Right ventricle myocardium inferior (tissue), 1 donor: ENCODE results near the gene SENP1. TPM values are rescaled to one million over a fixed set of nuclear protein-coding genes. Genes with fewer than 3 reads are reported as not detected.

Experiments
- ATAC-seq: fragments of 200-7000 bp; cut with Tn5 transposase; one replicate; pipeline ENCODE4 v1.9.1; 2020; ENCODE audit warnings: mild to moderate bottlenecking, moderate library complexity
- DNase-seq: peaks from one replicate; pipeline ENCODE4 v3.0.0; 2021; ENCODE audit errors: missing footprints
- intact Hi-C: fragments of 100-400 bp; cut with DNase I; formaldehyde crosslinking; loops from one replicate; pipeline ENCODE4 v1.11.0; 2022
- total RNA-seq: library from RNA; stranded (reverse); fragmentation: NEBNext Ultra II Directional; extraction: Animal tissue kit (Norgen Biotek cat#: 25700); gene quantifications from one replicate; pipeline ENCODE4 v1.2.1, GENCODE V29; 2021
- donor health status: DM: no; HTN: yes; CAD: no; lungs with severe emphysema.

SENP1 gene
- total RNA-seq, 1 donor from 2014 or later = 7.7 TPM

DNA sequence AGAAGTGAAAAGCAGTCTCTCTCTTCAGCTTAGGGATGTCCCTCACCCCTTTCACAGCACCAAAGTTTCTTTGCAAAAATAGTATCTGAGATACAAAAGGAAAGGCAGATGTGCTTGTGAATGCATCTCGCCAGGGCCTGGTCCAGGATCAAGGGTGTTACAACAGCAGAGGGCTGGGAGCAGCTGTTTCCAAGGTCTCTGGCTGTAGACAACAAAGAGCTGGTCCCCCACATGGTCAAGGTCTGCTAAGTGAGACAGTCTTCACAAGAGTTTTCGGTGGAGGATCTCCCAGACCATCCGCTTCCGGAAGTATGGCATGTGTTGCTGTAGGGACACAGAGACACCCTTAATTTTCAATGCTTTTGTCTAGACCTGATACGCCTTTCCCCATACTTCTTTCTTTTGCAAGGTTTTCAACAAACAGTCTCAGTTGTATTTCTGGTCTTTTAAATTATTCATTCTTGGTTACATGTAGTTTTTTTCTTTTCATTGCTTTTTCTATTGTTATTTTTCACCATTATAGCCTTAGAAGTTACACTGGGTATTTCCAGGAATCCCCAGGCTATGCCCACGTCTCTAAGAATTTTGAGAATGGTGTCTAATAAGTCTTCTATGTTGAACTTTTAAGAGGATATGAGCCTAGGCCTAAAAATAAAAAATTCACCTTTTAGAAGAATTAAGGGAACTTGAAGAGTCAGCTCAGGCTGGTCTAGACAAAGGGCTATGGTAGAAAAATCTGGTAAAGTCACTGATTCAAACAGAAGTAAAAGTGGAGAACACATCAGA is 60.6 kb downstream of the SENP1 start:
- intact Hi-C loops = no loop called here
- ATAC-seq (no peak), DNase-seq (no peak)

DNA sequence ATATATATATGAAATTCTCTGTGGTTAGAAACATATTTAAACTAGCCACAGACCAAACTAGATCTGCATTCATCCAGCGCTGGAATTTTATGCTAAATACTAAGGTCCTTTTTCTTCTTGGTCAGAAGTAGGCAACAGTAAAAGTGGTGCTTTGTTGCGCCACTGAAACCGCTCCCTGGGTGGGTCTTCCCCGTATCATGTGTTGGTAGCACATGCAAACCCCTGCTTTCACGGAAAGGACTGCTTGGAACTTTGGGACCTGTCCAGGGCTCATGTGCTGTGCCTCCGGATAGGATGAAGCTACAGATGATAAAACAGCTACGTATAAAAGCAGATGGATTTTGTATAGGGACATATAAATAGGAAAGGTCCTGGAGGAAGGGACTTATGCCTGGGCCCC is 61.5 kb downstream of the SENP1 start:
- no peak for DNase-seq
- intact Hi-C loops = no loop called here
- no peak for ATAC-seq

DNA sequence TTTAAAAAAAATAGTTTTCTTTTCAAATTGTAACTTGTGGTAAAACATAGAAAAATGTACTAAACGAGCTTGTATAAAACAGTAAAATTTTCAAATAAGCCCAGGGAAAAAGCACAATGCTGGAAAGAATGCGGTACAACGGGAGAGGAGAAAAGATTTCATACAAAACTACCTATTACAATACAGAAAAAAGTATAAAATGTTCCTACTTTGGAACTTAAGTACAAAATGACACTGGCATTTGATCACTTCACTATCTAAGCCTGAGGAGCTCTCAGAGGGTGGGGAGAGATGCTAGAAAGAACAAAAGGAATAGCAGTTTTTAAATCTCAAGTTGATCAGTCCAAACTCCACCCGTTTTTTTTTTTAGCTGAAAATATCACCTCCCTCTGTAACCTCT is 62.1 kb downstream of the SENP1 start:
- ATAC-seq (no peak), DNase-seq (no peak)
- intact Hi-C loops = no loop called here

DNA sequence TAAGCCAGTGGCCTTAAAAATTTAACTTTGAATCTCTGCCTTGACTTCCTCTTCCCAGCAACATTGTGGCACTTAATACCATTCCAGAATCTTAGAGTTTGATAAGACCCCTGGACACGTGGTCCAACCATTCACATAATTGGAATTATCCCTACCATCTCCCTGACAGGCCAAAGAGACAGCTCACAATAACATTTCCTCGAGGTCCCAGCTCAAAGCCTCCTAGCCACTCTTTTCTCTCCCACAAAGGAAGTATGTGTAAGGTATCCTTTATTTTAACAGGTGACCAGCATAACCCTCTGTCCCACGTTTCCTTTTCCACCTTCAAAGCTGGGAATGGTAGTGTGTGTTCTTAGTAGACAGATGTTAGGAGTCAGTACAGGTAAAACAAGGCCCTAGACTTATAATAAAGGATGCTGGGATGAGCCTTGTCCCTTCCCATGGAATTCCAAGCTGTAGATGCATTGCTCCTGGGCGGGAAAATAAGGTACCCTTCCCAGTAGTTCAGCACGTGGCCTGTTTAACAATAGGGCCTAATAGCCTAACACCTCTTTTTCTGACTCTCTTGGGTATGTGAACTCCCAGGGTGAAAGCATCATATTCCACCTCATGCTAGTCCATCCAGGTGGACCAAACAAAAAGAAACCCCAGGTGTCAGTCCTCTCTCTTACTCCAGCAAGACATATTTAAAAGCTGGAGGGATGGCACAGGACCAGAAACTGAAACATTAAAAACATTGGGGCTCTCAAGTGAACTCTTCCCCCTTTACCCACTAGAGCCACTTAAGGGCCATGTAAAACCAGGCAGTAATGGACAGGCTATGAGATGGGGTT is 64.1 kb downstream of the SENP1 start:
- ATAC-seq = no peak
- DNase-seq = no peak
- intact Hi-C loops = no loop called here

DNA sequence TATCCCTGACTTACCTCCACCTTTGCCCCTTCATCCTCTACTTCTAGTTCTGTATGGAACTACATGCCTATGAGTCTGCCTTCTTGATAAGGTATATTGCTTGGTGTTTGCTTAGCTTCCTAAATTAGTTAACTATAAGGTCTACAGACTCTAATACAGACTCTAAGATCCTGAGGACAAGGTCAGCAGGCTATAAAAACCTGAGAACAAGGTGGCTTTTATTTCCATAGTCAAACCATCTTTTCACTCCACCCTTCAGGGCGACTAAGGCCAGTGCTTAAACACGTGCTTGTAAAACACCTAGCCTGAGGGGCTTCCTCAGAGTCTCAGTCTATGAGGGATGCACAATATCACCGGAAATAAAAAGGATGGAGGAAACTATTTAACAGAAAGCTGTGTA is 65.5 kb downstream of the SENP1 start:
- ATAC-seq = no peak
- intact Hi-C loops = no loop called here
- DNase-seq = no peak

DNA sequence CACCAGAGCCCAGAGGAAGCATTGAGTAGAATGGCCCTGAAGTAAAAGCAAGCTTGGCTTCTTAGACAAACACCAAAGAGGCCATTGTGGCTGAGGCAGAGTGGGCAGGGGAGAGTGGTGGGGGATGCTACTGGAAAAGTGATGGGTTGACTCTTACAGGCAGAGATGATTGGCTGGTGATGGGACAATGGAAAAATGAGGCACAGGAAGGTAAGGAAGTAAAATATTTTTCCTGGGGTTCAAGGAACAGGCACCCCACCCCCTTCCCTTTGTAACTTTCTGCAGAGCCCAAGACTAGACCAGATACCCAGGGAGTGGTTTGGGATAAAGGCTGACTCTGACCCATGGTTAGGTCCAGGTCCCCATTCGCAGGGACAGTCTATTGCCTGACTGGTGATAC is 66.7 kb downstream of the SENP1 start:
- intact Hi-C loops = no loop called here
- no peak for ATAC-seq
- DNase-seq = no peak

DNA sequence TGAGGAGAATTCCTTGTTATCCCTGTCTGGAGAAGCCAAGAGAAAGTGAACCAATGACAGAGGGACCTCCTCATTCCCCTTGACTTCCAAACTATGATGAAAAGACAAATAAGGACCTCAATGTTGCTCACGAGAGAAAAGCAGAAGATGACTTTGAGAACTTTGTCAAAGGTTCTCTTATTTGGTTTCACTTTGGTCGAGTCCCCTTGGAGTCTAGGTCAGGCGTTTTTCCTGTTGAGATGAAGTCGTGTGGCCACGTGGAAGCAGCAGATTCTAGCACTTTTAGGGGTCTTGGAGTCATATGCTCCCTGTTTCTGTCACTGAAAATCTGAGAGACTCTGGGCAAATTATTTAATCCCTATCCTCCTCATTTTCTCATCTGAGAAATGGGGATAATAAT is 67.8 kb downstream of the SENP1 start:
- intact Hi-C loops = no loop called here
- DNase-seq (no peak), ATAC-seq (no peak)

DNA sequence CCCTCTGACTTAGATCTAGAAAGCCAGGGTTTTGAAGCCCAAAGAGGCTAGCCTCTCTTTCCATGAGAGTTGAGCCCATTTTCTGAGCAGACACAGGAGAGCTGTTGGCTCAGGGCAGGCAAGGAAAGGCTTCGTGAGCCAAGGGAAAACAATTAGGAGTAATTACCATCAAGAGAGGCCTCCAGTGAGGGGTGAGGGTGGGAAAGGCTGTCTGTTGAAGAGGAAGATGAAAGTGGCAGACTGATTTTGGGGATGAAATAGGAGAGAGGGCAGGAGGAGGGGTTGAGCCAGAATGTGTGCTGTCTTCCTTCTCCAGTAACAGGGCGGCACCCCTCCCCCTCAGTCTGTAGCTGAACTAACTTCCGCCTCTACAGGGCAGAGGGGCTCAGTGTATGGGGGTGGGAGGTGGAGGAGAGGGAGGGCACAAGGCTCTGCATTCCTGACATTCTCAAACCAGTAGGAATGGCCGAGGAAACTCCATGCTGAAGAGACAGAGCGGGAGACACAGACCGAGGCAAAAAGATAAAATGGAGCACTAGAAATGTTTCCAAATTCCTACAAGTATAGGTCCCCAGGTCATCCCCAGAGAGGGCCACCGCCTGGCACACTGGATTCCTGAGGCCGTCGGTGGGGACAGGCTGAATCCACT is 68.5 kb downstream of the SENP1 start:
- ATAC-seq (no peak), DNase-seq (no peak)
- intact Hi-C loops = no loop called here

DNA sequence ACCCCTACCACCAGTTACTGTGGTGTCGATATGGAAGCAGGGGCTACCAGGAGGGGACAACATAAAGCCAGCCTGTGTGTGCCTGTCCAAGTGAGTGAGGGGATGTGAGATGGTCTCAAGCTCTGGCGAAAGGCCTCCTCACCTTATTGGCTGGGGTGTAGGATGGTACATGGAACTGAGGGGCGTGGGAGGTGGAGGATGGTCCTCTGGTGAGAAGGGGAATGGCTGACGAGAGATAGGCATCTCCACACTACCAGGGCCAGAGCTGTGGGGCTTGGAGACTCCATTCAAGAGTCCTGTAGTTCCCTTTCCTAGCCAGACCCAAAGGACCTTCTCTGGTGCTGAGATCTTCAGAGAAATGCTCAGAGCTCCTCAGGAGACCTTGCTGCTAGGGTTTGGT is 69.1 kb downstream of the SENP1 start:
- ATAC-seq = no peak
- intact Hi-C loops = no loop called here

DNA sequence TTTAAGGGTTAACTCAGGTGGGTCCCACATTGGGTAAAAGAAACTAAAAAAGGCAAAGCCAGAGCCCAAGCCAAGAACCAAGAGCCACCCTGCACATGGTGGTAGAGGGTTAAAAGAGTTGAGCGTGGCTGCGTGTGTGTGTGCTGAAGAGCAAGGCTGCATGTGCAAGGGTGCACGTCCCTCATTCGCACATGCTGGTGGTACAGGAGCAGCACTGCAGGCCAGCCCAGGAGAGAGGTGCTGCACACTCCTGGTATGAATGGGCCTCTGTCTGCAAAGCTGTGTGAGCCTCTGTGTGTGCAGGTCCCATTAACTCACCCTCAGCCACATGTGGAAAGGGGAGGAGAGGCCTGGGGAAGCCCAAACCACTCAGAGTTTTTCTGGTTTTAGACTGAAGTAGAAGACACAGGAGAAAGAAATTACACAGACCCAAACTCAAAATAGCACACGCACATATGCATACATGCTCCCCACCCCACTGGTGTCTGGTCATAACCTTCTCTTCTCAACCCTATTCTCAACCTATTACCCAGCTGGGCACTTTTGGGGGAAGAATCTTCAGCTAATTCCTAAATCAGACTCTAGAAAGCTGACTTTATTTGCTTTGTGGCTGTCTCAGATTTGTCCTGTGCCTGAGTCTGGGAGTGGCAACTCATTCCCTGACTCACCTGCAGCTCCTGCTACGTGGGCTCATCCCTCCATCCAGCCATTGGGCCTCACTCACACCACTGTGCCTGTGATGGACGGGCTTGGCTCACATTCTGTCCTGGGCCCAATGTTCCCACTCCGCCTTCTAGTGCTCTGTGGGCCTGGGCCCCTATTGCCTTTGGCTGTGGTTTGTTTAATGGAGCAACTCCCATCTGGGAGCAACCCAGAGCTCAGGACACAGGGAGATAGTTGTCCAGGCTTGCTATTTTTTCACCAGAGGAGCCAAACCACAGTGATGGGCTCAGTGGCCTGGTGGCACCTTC is 70.8 kb downstream of the SENP1 start:
- intact Hi-C loops = no loop called here
- DNase-seq = no peak
- no peak for ATAC-seq

More for the DNA sequence above, 69.1 kb downstream of the SENP1 start:
- no peak for DNase-seq

DNA sequence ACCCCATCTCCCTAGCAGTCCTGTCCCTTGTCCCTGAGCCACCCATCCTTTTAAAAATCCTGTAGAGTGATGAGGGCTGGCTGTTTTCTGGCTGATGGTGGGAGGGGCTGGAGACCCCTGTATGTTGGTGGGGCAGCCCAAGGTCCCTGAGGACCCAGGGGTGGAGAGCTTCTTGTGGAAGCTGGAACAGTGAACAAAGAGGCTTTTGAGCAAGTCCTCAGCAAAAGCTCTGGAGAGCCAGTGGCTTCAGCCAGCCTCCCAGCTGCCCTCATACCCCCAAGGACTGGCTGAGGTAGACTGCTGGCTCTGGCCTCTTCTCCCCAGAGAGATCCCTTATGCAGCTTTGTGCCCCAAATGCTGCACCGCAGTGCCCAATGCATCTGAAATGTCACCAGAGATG is 72.4 kb downstream of the SENP1 start:
- DNase-seq (no peak), ATAC-seq (no peak)
- intact Hi-C loops = no loop called here

DNA sequence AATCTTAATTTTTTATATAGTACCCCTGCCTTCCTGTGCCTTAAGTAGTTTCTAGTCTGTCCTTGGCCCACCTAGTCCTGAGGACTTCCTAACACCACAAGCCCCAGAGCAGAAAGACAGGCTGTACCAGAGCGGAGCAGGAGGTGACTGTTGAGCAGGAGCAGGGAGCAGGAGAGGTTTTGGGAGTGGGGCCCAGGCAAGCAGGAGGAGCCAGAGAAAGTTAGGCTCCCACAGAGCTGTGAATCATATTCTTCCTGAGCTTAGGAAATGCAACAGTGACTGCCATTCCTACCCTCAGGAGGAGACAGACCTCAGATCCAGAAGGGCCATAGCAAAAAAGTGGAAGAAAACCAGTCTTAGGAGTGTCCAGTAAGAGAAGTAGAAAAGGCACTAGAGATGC is 73.3 kb downstream of the SENP1 start:
- intact Hi-C loops = no loop called here
- no peak for DNase-seq
- no peak for ATAC-seq

DNA sequence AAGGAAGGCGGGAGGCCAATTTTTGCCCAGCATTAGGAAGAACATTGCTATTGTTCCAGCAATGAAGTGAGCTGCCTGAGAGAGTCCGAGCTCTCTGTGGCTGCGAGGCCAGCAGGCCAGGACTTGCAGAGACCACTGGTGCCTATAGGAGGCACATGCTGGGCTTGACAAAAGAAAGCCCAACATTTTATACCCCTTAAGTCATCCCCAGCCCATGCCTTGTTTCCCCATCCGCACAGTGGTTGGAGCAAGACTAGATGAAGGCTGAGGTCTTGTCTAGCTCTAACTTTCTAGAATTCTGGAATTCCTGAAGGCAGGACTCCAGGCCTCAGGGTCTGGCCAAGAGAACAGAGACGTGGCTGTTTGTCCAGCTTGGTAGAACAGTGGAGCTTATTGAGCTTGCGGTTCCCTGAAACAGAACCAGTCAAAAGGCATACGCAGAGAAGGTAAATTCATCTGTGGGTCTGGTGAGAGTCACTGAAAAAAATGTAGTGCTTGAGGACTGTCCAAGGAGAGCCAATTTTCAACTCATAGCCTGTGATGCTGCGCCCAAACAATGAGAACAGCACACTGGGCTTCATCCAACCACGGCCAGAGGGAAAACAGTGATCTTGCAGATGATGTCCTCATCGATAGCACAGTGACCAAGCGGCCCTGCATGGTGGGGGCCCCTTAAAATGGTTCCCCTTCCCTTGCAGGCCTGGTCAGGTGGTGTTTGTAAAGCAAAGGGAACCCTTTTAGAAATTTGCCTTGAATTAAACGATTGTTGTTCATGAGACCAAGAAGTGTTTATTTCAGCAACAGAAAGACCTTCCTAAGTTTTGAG is 74.5 kb downstream of the SENP1 start:
- intact Hi-C loops = no loop called here
- no peak for ATAC-seq

DNA sequence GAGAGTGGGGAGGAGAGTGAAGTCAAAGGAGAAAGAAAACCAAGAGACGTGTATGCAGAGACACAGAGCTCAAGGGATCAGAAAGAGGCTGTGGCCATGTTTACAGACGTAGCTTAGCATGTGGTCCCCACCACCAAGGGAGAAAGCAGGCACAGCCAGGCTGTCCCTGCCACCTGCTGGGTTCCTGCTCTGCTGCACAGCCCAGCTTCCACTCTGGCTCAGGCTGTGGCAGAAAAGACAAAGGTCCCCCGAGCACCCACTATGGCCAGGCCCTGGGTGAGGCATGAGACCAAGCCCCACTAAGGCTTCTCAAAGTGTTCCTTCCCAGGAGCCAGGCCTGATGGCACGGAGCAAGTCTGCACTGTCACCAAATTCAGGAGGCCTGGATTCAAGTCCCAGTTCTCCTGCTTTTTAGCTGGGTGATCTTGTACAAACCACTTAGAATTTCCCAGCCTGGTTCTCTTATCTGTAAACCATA is 75.7 kb downstream of the SENP1 start:
- no peak for DNase-seq
- ATAC-seq = peak; percentile 24
- intact Hi-C loops = no loop called here

More for the DNA sequence above, 74.5 kb downstream of the SENP1 start:
- DNase-seq = no peak

DNA sequence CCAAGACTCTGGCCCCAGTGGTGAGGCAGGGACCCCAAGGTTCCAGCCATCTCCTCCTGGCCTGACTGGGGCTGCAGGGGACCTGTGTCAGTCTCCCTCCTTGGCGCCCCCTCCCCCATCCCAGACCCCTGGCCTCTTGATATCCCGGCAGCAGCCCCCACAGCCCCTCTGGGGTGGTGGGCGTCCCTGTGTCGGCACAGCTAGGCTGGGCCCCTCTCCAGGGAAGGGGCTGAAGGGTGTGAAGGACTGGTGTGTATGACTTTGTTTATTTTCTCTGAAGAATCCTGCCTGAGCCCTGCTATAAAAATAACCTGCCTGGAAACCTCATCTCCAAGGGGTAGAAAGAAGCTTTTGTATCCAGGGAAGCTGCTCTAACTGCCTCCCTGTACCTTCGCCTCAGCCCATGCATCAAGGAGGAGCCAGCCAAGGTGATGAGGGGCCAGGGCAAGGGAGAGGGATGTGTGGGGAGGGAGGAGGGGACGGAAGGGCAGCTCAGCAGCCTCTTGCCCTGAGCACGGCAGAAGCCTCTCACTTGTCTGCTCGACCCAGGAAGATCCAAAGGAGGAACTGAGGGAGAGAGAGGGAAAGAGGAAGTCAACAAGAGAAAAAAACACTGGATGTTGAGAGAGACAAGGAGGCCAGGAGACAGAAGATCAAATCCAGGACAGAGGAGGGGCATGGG is 76.2 kb downstream of the SENP1 start:
- no peak for ATAC-seq
- intact Hi-C loops = no loop called here
- DNase-seq = no peak

DNA sequence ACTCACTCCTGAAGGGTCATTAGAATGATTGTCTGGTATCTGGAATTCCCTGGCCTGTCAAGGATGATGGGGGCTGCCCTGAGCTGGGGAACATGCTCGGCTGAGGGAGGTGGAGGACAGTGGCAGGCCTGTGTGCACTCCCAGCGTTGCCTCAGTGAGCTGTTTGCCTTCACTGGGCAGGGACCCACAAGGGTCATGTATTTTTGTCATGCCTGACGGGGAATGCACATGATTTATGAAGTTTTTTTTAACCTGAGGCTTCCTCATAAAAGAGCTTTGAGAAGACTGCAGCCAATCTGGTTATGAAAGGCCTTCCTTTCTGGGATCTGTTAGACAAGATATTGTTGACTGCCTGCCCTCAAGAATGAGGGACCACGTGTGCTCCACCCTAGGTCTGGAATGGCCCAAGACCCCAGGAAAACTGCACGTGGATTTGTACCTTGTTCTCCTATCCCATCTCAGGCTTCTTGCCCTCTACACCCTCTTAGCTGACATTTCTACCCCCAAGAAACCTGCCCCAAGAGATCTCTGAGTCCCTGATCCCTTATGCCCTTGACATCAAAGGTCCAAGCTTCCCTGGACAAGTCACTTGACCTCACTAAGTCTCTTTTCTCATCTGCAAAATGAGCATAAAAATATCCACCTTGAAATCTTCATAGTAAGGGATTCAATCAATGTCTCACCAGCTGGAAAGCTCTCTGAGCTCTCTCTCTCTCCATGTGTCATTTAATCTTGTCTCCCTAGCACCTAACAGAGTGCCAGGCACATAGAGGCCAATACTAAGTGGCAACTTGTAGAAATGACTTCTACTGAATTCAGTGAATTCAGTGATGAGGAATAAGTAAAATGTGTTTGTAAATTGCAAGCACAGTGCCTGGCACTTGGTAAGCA is 77.1 kb downstream of the SENP1 start:
- no peak for ATAC-seq
- no peak for DNase-seq
- intact Hi-C loops = no loop called here
